ENCODE measurements around the gene CDKAL1.
"Not testable (repeated sequence)": the region's sequence is repeated elsewhere in the genome, so short reads cannot be mapped to it uniquely, and the experiment has no call there.

The CDKAL1 gene

GRCh38 chr6:20609924-20610323 lies 75.7 kb downstream of the CDKAL1 start:
- not testable (repeated sequence) for H4K91ac ChIP-seq (ENCODE audit: low read depth, low read length, poor library complexity); H3K9ac ChIP-seq (ENCODE audit: low read depth, low read length, poor library complexity); H3K14ac ChIP-seq (ENCODE audit: low read length); H2AFZ ChIP-seq (ENCODE audit: low read length); H3K18ac ChIP-seq (ENCODE audit: low read length); H3K4me2 ChIP-seq (ENCODE audit: insufficient read depth, low read length, poor library complexity, severe bottlenecking); H2BK120ac ChIP-seq (ENCODE audit: low read depth, low read length); H2BK5ac ChIP-seq (ENCODE audit: low read length); H2BK12ac ChIP-seq (ENCODE audit: low read length); H3K4me3 ChIP-seq (ENCODE audit: low read length in 2 of 2); H3K27me3 ChIP-seq (ENCODE audit: control insufficient read depth in 3 of 3, insufficient read depth in 3 of 3, low read depth in 1 of 3, low read length in 3 of 3); H3K9me3 ChIP-seq (replicated peaks in 1 of 2; ENCODE audit: control insufficient read depth in 2 of 2, insufficient read depth in 1 of 2, low read depth in 1 of 2, low read length in 2 of 2); H3K79me1 ChIP-seq (ENCODE audit: low read depth, low read length); H2BK15ac ChIP-seq (ENCODE audit: low read length); H2AK5ac ChIP-seq (ENCODE audit: low read depth, low read length); H3K23ac ChIP-seq (ENCODE audit: low read depth, low read length, poor library complexity); H3K4ac ChIP-seq (ENCODE audit: low read length); H4K8ac ChIP-seq (ENCODE audit: low read depth, low read length); H3K27ac ChIP-seq (replicated peaks; ENCODE audit: low read length); H3K4me1 ChIP-seq (ENCODE audit: control insufficient read depth in 2 of 2, insufficient read depth in 1 of 2, low read depth in 1 of 2, low read length in 2 of 2); DNase-seq (ENCODE audit: low spot score); H3K36me3 ChIP-seq (replicated peaks in 1 of 2; ENCODE audit: control insufficient read depth in 2 of 2, insufficient read depth in 2 of 2, low read length in 2 of 2)
- WGBS, 2 donors (ENCODE audit: extremely low coverage in 2 of 2, insufficient read length in 2 of 2, insufficient replicate concordance in 1 of 2), result no CpG with 5 or more reads among the region's 2 CpGs

GRCh38 chr6:20610636-20611370 lies 76.5 kb downstream of the CDKAL1 start:
- Histone ChIP-seq H3K4ac (ENCODE audit: low read length) (no peak overlapping the region), H3K9me3 (replicated peaks in 1 of 2; ENCODE audit: control insufficient read depth in 2 of 2, insufficient read depth in 1 of 2, low read depth in 1 of 2, low read length in 2 of 2) (no peaks in the 10 kb centered on the region), H2BK5ac (ENCODE audit: low read length) (no peak overlapping the region), H2AK5ac (ENCODE audit: low read depth, low read length) (no peak overlapping the region), H3K18ac (ENCODE audit: low read length) (no peak overlapping the region), H3K4me3 (ENCODE audit: low read length in 2 of 2) (no peak overlapping the region), H3K27ac (replicated peaks; ENCODE audit: low read length) (no peak overlapping the region), H2BK120ac (ENCODE audit: low read depth, low read length) (no peak overlapping the region), H2BK15ac (ENCODE audit: low read length) (no peak overlapping the region), H2AFZ (ENCODE audit: low read length) (no peak overlapping the region), H3K23ac (ENCODE audit: low read depth, low read length, poor library complexity) (no peak overlapping the region), H3K27me3 (ENCODE audit: control insufficient read depth in 3 of 3, insufficient read depth in 3 of 3, low read depth in 1 of 3, low read length in 3 of 3) (no peaks in the 10 kb centered on the region), H3K14ac (ENCODE audit: low read length) (no peak overlapping the region), H3K79me1 (ENCODE audit: low read depth, low read length) (no peaks in the 10 kb centered on the region), H3K36me3 (replicated peaks in 1 of 2; ENCODE audit: control insufficient read depth in 2 of 2, insufficient read depth in 2 of 2, low read length in 2 of 2) (no peaks in the 10 kb centered on the region), H3K4me1 (ENCODE audit: control insufficient read depth in 2 of 2, insufficient read depth in 1 of 2, low read depth in 1 of 2, low read length in 2 of 2) (peaks cover 1 to 2% of the 10 kb centered on the region in 2 donors), H4K8ac (ENCODE audit: low read depth, low read length) (no peak overlapping the region), H4K91ac (ENCODE audit: low read depth, low read length, poor library complexity) (no peak overlapping the region), H2BK12ac (ENCODE audit: low read length) (no peak overlapping the region), H3K4me2 (ENCODE audit: insufficient read depth, low read length, poor library complexity, severe bottlenecking) (no peak overlapping the region), H3K9ac (ENCODE audit: low read depth, low read length, poor library complexity) (no peak overlapping the region)
- no CpG with 5 or more reads among the region's 2 CpGs for whole genome bisulfite sequencing, 2 donors (ENCODE audit: extremely low coverage in 2 of 2, insufficient read length in 2 of 2, insufficient replicate concordance in 1 of 2)
- DNase-seq (ENCODE audit: low spot score), result no peak

GRCh38 chr6:20617537-20617936 lies 83.3 kb downstream of the CDKAL1 start:
- not testable (repeated sequence) for H3K27ac ChIP-seq (replicated peaks; ENCODE audit: low read length); DNase-seq (ENCODE audit: low spot score); H3K14ac ChIP-seq (ENCODE audit: low read length); H3K36me3 ChIP-seq (replicated peaks in 1 of 2; ENCODE audit: control insufficient read depth in 2 of 2, insufficient read depth in 2 of 2, low read length in 2 of 2); H3K18ac ChIP-seq (ENCODE audit: low read length); H2BK12ac ChIP-seq (ENCODE audit: low read length); H3K4me2 ChIP-seq (ENCODE audit: insufficient read depth, low read length, poor library complexity, severe bottlenecking); H2BK5ac ChIP-seq (ENCODE audit: low read length); H3K9ac ChIP-seq (ENCODE audit: low read depth, low read length, poor library complexity); H3K9me3 ChIP-seq (replicated peaks in 1 of 2; ENCODE audit: control insufficient read depth in 2 of 2, insufficient read depth in 1 of 2, low read depth in 1 of 2, low read length in 2 of 2); H2BK120ac ChIP-seq (ENCODE audit: low read depth, low read length); H2AK5ac ChIP-seq (ENCODE audit: low read depth, low read length); H2BK15ac ChIP-seq (ENCODE audit: low read length); H3K27me3 ChIP-seq (ENCODE audit: control insufficient read depth in 3 of 3, insufficient read depth in 3 of 3, low read depth in 1 of 3, low read length in 3 of 3); H4K91ac ChIP-seq (ENCODE audit: low read depth, low read length, poor library complexity); H3K23ac ChIP-seq (ENCODE audit: low read depth, low read length, poor library complexity); H4K8ac ChIP-seq (ENCODE audit: low read depth, low read length); H2AFZ ChIP-seq (ENCODE audit: low read length); H3K4me1 ChIP-seq (ENCODE audit: control insufficient read depth in 2 of 2, insufficient read depth in 1 of 2, low read depth in 1 of 2, low read length in 2 of 2); H3K4ac ChIP-seq (ENCODE audit: low read length); H3K79me1 ChIP-seq (ENCODE audit: low read depth, low read length); H3K4me3 ChIP-seq (ENCODE audit: low read length in 2 of 2)
- WGBS, 2 donors (ENCODE audit: extremely low coverage in 2 of 2, insufficient read length in 2 of 2, insufficient replicate concordance in 1 of 2), result no CpG with 5 or more reads among the region's 3 CpGs

GRCh38 chr6:20620043-20620442 lies 85.8 kb downstream of the CDKAL1 start:
- Histone ChIP-seq H2BK120ac (ENCODE audit: low read depth, low read length) (no peak overlapping the region), H3K14ac (ENCODE audit: low read length) (no peak overlapping the region), H3K23ac (ENCODE audit: low read depth, low read length, poor library complexity) (no peak overlapping the region), H3K79me1 (ENCODE audit: low read depth, low read length) (no peaks in the 10 kb centered on the region), H3K27me3 (ENCODE audit: control insufficient read depth in 3 of 3, insufficient read depth in 3 of 3, low read depth in 1 of 3, low read length in 3 of 3) (no peaks in the 10 kb centered on the region), H4K91ac (ENCODE audit: low read depth, low read length, poor library complexity) (no peak overlapping the region), H3K9me3 (replicated peaks in 1 of 2; ENCODE audit: control insufficient read depth in 2 of 2, insufficient read depth in 1 of 2, low read depth in 1 of 2, low read length in 2 of 2) (no peaks in the 10 kb centered on the region), H4K8ac (ENCODE audit: low read depth, low read length) (no peak overlapping the region), H2BK12ac (ENCODE audit: low read length) (no peak overlapping the region), H2AK5ac (ENCODE audit: low read depth, low read length) (no peak overlapping the region), H3K4ac (ENCODE audit: low read length) (no peak overlapping the region), H2BK15ac (ENCODE audit: low read length) (no peak overlapping the region), H3K27ac (replicated peaks; ENCODE audit: low read length) (no peak overlapping the region), H2AFZ (ENCODE audit: low read length) (no peak overlapping the region), H2BK5ac (ENCODE audit: low read length) (no peak overlapping the region), H3K4me1 (ENCODE audit: control insufficient read depth in 2 of 2, insufficient read depth in 1 of 2, low read depth in 1 of 2, low read length in 2 of 2) (no peaks in the 10 kb centered on the region), H3K36me3 (replicated peaks in 1 of 2; ENCODE audit: control insufficient read depth in 2 of 2, insufficient read depth in 2 of 2, low read length in 2 of 2) (no peaks in the 10 kb centered on the region), H3K4me3 (ENCODE audit: low read length in 2 of 2) (no peak overlapping the region), H3K9ac (ENCODE audit: low read depth, low read length, poor library complexity) (no peak overlapping the region), H3K4me2 (ENCODE audit: insufficient read depth, low read length, poor library complexity, severe bottlenecking) (no peak overlapping the region), H3K18ac (ENCODE audit: low read length) (no peak overlapping the region)
- no CpG with 5 or more reads among the region's 2 CpGs for WGBS, 2 donors (ENCODE audit: extremely low coverage in 2 of 2, insufficient read length in 2 of 2, insufficient replicate concordance in 1 of 2)
- DNase-seq (ENCODE audit: low spot score), result no peak

Data from neuronal stem cell (in vitro differentiated cells).